GM21737 (cell line): ENCODE measurements around the gene GAL.
"Not testable (repeated sequence)": the region's sequence is repeated elsewhere in the genome, so short reads cannot be mapped to it uniquely, and the experiment has no call there.

Experiments
- ATAC-seq: cut with Tn5 transposase; IDR thresholded peaks from one replicate; pipeline ENCODE4 v1.9.1; 2021; ENCODE audit warnings: mild to moderate bottlenecking, moderate library complexity; ENCODE audit not compliant: unreplicated experiment

Gene GAL

GRCh38 chr11:68684385-68685356, at the start of gene GAL:
TSS of gene GAL (plus strand) at chr11:68684544. CDS start at chr11:68684924, 380 bp downstream.
- ATAC-seq, result no peak

- ATAC-seq, result not testable (repeated sequence)
Measured at GRCh38 chr11:68634606-68635005, 49.7 kb upstream of the GAL start.

GRCh38 chr11:68635172-68635571, 49.2 kb upstream of the GAL start:
- ATAC-seq, result not testable (repeated sequence)

- ATAC-seq, result not testable (repeated sequence)
Measured at GRCh38 chr11:68635883-68636282, 48.5 kb upstream of the GAL start.

- ATAC-seq, result not testable (repeated sequence)
Measured at GRCh38 chr11:68639322-68639721, 45.0 kb upstream of the GAL start.

GRCh38 chr11:68641880-68642279, 42.5 kb upstream of the GAL start:
- ATAC-seq, result no peak

- ATAC-seq, result no peak
Measured at GRCh38 chr11:68643585-68643984, 40.8 kb upstream of the GAL start.

- ATAC-seq, result no peak
Measured at GRCh38 chr11:68646832-68647231, 37.5 kb upstream of the GAL start.

GRCh38 chr11:68649851-68650555, 34.3 kb upstream of the GAL start:
- ATAC-seq, result no peak

GRCh38 chr11:68650801-68651200, 33.5 kb upstream of the GAL start:
- no peak for ATAC-seq

- ATAC-seq, result no peak
Measured at GRCh38 chr11:68651208-68651984, 32.9 kb upstream of the GAL start.

GRCh38 chr11:68651985-68652682, 32.2 kb upstream of the GAL start:
- no peak for ATAC-seq

GRCh38 chr11:68652683-68653156, 31.6 kb upstream of the GAL start:
- ATAC-seq, result no peak

- no peak for ATAC-seq
Measured at GRCh38 chr11:68653486-68654430, 30.6 kb upstream of the GAL start.

GRCh38 chr11:68654978-68655377, 29.4 kb upstream of the GAL start:
- no peak for ATAC-seq

GRCh38 chr11:68655406-68655805, 28.9 kb upstream of the GAL start:
- no peak for ATAC-seq

- ATAC-seq, result no peak
Measured at GRCh38 chr11:68655806-68656205, 28.5 kb upstream of the GAL start.

- ATAC-seq, result no peak
Measured at GRCh38 chr11:68657021-68657780, 27.1 kb upstream of the GAL start.

- no peak for ATAC-seq
Measured at GRCh38 chr11:68658097-68658496, 26.2 kb upstream of the GAL start.
